Effector memory CD4-positive, alpha-beta T cell (primary cell): ENCODE results near the gene CFAP61.

Experiments
- DNase-seq, 3 donors: peaks; one replicate each; pipeline ENCODE4 v3.0.0-alpha.2; 2020
- H3K27ac ChIP-seq: 2 replicates; pipeline ENCODE4 v1.7.0; 2013; ENCODE audit warnings: mild to moderate bottlenecking, low read length, moderate library complexity; ENCODE audit not compliant: insufficient read depth, poor library complexity, severe bottlenecking
- H3K27me3 ChIP-seq: replicated peaks from 2 replicates; pipeline ENCODE4 v1.7.0; 2013; ENCODE audit warnings: mild to moderate bottlenecking, low read length; ENCODE audit not compliant: insufficient read depth, control insufficient read depth, poor library complexity, severe bottlenecking
- H3K36me3 ChIP-seq: 2 replicates; pipeline ENCODE4 v1.7.0; 2013; ENCODE audit warnings: mild to moderate bottlenecking, low read length, moderate library complexity; ENCODE audit not compliant: control insufficient read depth, insufficient read depth
- H3K4me1 ChIP-seq: 2 replicates; pipeline ENCODE4 v1.7.0; 2013; ENCODE audit warnings: low read length, mild to moderate bottlenecking; ENCODE audit not compliant: control insufficient read depth, insufficient read depth, poor library complexity, severe bottlenecking
- H3K4me3 ChIP-seq: 2 replicates; pipeline ENCODE4 v1.7.0; 2013; ENCODE audit warnings: low read length, low read depth, mild to moderate bottlenecking; ENCODE audit not compliant: insufficient read depth, poor library complexity, severe bottlenecking
- H3K9me3 ChIP-seq: 2 replicates; pipeline ENCODE4 v1.7.0; 2013; ENCODE audit warnings: mild to moderate bottlenecking, low read length, moderate library complexity; ENCODE audit not compliant: control insufficient read depth

CFAP61 gene

GRCh38 chr20:20085812-20086211, 33.5 kb downstream of the CFAP61 start:
- Histone ChIP-seq H3K27ac (no peak overlapping the region), H3K9me3 (no peaks in the 10 kb centered on the region), H3K4me3 (no peak overlapping the region), H3K27me3 (no peaks in the 10 kb centered on the region), H3K4me1 (no peaks in the 10 kb centered on the region), H3K36me3 (no peaks in the 10 kb centered on the region)
- DNase-seq: no peak

- Histone ChIP-seq H3K4me3 (no peak overlapping the region), H3K36me3 (no peaks in the 10 kb centered on the region), H3K27ac (no peak overlapping the region), H3K9me3 (no peaks in the 10 kb centered on the region), H3K4me1 (no peaks in the 10 kb centered on the region), H3K27me3 (no peaks in the 10 kb centered on the region)
- no peak for DNase-seq
Observed at GRCh38 chr20:20089018-20089417, 36.7 kb downstream of the CFAP61 start.

- no peak overlapping the region for H3K4me3 ChIP-seq
- H3K27ac ChIP-seq: no peak overlapping the region
- H3K36me3 ChIP-seq: no peaks in the 10 kb centered on the region
- no peaks in the 10 kb centered on the region for H3K9me3 ChIP-seq
- no peak for DNase-seq
- H3K27me3 ChIP-seq: no peaks in the 10 kb centered on the region
- H3K4me1 ChIP-seq: no peaks in the 10 kb centered on the region
Observed at GRCh38 chr20:20089939-20090338, 37.6 kb downstream of the CFAP61 start.

GRCh38 chr20:20092827-20093226, 40.5 kb downstream of the CFAP61 start:
- H3K36me3 ChIP-seq: no peaks in the 10 kb centered on the region
- no peak overlapping the region for H3K27ac ChIP-seq
- H3K27me3 ChIP-seq: no peaks in the 10 kb centered on the region
- H3K4me3 ChIP-seq: no peak overlapping the region
- no peaks in the 10 kb centered on the region for H3K9me3 ChIP-seq
- no peak for DNase-seq
- H3K4me1 ChIP-seq: no peaks in the 10 kb centered on the region

- no peak overlapping the region for H3K27ac ChIP-seq
- DNase-seq: no peak
Observed at GRCh38 chr20:20094410-20094809, 42.1 kb downstream of the CFAP61 start.

GRCh38 chr20:20095114-20095872, 43.0 kb downstream of the CFAP61 start:
- Histone ChIP-seq H3K36me3 (no peaks in the 10 kb centered on the region), H3K4me3 (no peak overlapping the region), H3K27me3 (no peaks in the 10 kb centered on the region), H3K27ac (no peak overlapping the region), H3K9me3 (no peaks in the 10 kb centered on the region), H3K4me1 (no peaks in the 10 kb centered on the region)
- DNase-seq: no peak

More at GRCh38 chr20:20094410-20094809, 42.1 kb downstream of the CFAP61 start:
- Histone ChIP-seq H3K27me3 (no peaks in the 10 kb centered on the region), H3K4me1 (no peaks in the 10 kb centered on the region), H3K4me3 (no peak overlapping the region), H3K36me3 (no peaks in the 10 kb centered on the region), H3K9me3 (no peaks in the 10 kb centered on the region)

GRCh38 chr20:20096421-20096820, 44.1 kb downstream of the CFAP61 start:
- DNase-seq: no peak
- Histone ChIP-seq H3K27ac (no peak overlapping the region), H3K36me3 (no peaks in the 10 kb centered on the region), H3K9me3 (no peaks in the 10 kb centered on the region), H3K27me3 (no peaks in the 10 kb centered on the region), H3K4me3 (no peak overlapping the region), H3K4me1 (no peaks in the 10 kb centered on the region)

- H3K9me3 ChIP-seq: no peaks in the 10 kb centered on the region
- H3K4me3 ChIP-seq: no peak overlapping the region
- H3K36me3 ChIP-seq: no peaks in the 10 kb centered on the region
- no peak for DNase-seq
- H3K4me1 ChIP-seq: no peaks in the 10 kb centered on the region
- H3K27ac ChIP-seq: no peak overlapping the region
- no peaks in the 10 kb centered on the region for H3K27me3 ChIP-seq
Observed at GRCh38 chr20:20100881-20101280, 48.5 kb downstream of the CFAP61 start.

- no peaks in the 10 kb centered on the region for H3K4me1 ChIP-seq
- H3K36me3 ChIP-seq: no peaks in the 10 kb centered on the region
- DNase-seq: no peak
- no peak overlapping the region for H3K4me3 ChIP-seq
- no peaks in the 10 kb centered on the region for H3K27me3 ChIP-seq
- no peak overlapping the region for H3K27ac ChIP-seq
- H3K9me3 ChIP-seq: no peaks in the 10 kb centered on the region
Observed at GRCh38 chr20:20102163-20102562, 49.8 kb downstream of the CFAP61 start.

- Histone ChIP-seq H3K27ac (no peak overlapping the region), H3K9me3 (no peaks in the 10 kb centered on the region), H3K27me3 (no peaks in the 10 kb centered on the region), H3K4me3 (no peak overlapping the region), H3K4me1 (no peaks in the 10 kb centered on the region), H3K36me3 (no peaks in the 10 kb centered on the region)
- DNase-seq: no peak
Observed at GRCh38 chr20:20102716-20103258, 50.5 kb downstream of the CFAP61 start.
